Germinal center (tissue), 1 donor: ENCODE measurements around the gene CYB5R4.

Experiments
- DNase-seq: peaks from one replicate; pipeline ENCODE4 v3.0.0; 2012; ENCODE audit warnings: mixed read lengths, low spot score

CYB5R4 gene

GRCh38 chr6:83984411-83984810 is 124.9 kb downstream of the CYB5R4 start:
- DNase-seq = no peak

- no peak for DNase-seq
Observed at GRCh38 chr6:83985308-83985713, 125.8 kb downstream of the CYB5R4 start.

GRCh38 chr6:83985715-83986114 is 126.2 kb downstream of the CYB5R4 start:
- no peak for DNase-seq

- DNase-seq = no peak
Observed at GRCh38 chr6:83998021-83998584, 138.6 kb downstream of the CYB5R4 start.

- DNase-seq = no peak
Observed at GRCh38 chr6:84001119-84001518, 141.6 kb downstream of the CYB5R4 start.

- no peak for DNase-seq
Observed at GRCh38 chr6:84002226-84002625, 142.7 kb downstream of the CYB5R4 start.

- no peak for DNase-seq
Observed at GRCh38 chr6:84003131-84003530, 143.6 kb downstream of the CYB5R4 start.

GRCh38 chr6:84003654-84004053 is 144.2 kb downstream of the CYB5R4 start:
- no peak for DNase-seq

- DNase-seq = no peak
Observed at GRCh38 chr6:84007871-84008270, 148.4 kb downstream of the CYB5R4 start.

- no peak for DNase-seq
Observed at GRCh38 chr6:84013354-84013753, 153.9 kb downstream of the CYB5R4 start.

GRCh38 chr6:84013931-84014330 is 154.4 kb downstream of the CYB5R4 start:
- no peak for DNase-seq

GRCh38 chr6:84016029-84016428 is 156.5 kb downstream of the CYB5R4 start:
- DNase-seq = no peak
